GM12878 (cell line): ENCODE data around the gene AP2S1. TPM values are rescaled to one million over a fixed set of nuclear protein-coding genes. Genes with fewer than 3 reads are reported as not detected.
A peak's percentile ranks its signal among the peaks of the same experiment; 100 is the strongest.

ENCODE experiments used
- ATAC-seq: fragments of 200-7000 bp; cut with Tn5 transposase; 3 replicates; pipeline ENCODE4 v1.9.1; 2020; ENCODE audit warnings: mild to moderate bottlenecking, moderate library complexity
- BruUV-seq: library from RNA; stranded (reverse); fragments of 400-500 nt; replicated peaks from 2 replicates; lab custom pipeline; 2021; lab: Mats Ljungman, UMichigan
- CTCF ChIA-PET: fragments of 300-600 bp; sonication (Branson Sonifier 250); formaldehyde crosslinking; extraction: SDS; loops from one replicate; lab custom pipeline; 2021; ENCODE audit warnings: inconsistent platforms; lab: Yijun Ruan, JAX
- POLR2A ChIA-PET: fragments of 350-600 bp; formaldehyde crosslinking; extraction: SDS; loops from one replicate; lab custom pipeline; 2021; ENCODE audit warnings: inconsistent platforms; lab: Charles Lee
- RAD21 ChIA-PET: fragments of 300-600 bp; sonication (Branson Sonifier 250); formaldehyde crosslinking; loops from one replicate; lab custom pipeline; 2023; ENCODE audit warnings: antibody characterized with exemption; ENCODE audit not compliant: unreplicated experiment; lab: Charles Lee
- SMC1A ChIA-PET: fragments of 300-600 bp; sonication (Branson Sonifier 250); formaldehyde crosslinking; loops from one replicate; lab custom pipeline; 2023; ENCODE audit not compliant: unreplicated experiment, uncharacterized antibody; lab: Charles Lee
- DNase-seq: peaks from one replicate; pipeline ENCODE4 v3.0.0-alpha.2; 2011; ENCODE audit warnings: low read depth, low spot score
- FAIRE-seq: peaks from 3 replicates; lab custom pipeline; 2011; peaks lifted over from hg19 to GRCh38; lab: Jason Lieb, UNC
- H2AFZ ChIP-seq: 2 replicates; pipeline ENCODE4 v1.6.0; 2011; ENCODE audit warnings: low read depth, low read length, control low read depth; ENCODE audit not compliant: control insufficient read depth
- H3K27ac ChIP-seq: 2 replicates; pipeline ENCODE4 v1.5.1; 2011; ENCODE audit warnings: control low read depth; ENCODE audit not compliant: control insufficient read depth, insufficient read depth
- H3K27me3 ChIP-seq, 2 experiments: replicated peaks in 1 of 2; 2 replicates each; pipeline versions ENCODE4 v1.6.0 to v1.6.1; 2011; ENCODE audit warnings: low read length in 1 of 2; ENCODE audit not compliant: control insufficient read depth in 2 of 2, insufficient read depth in 2 of 2
- H3K36me3 ChIP-seq, 2 experiments: 2 replicates each; pipeline ENCODE4 v1.5.1; 2011; ENCODE audit warnings: low read length in 1 of 2; ENCODE audit not compliant: control insufficient read depth in 2 of 2, insufficient read depth in 2 of 2
- H3K4me1 ChIP-seq: 2 replicates; pipeline ENCODE4 v1.6.1; 2011; ENCODE audit warnings: mild to moderate bottlenecking, low read length, moderate library complexity, mixed read lengths; ENCODE audit not compliant: control insufficient read depth, insufficient read depth
- H3K4me2 ChIP-seq: 2 replicates; pipeline ENCODE4 v1.6.0; 2011; ENCODE audit warnings: control low read depth; ENCODE audit not compliant: control insufficient read depth, insufficient read depth
- H3K4me3 ChIP-seq: fragments of 200-600 bp; sonication (generic); 2 replicates; pipeline ENCODE4 v1.5.1; 2016
- H3K79me2 ChIP-seq: 2 replicates; pipeline ENCODE4 v1.6.0; 2011; ENCODE audit warnings: low read length; ENCODE audit not compliant: control insufficient read depth, insufficient read depth
- H3K9ac ChIP-seq: 2 replicates; pipeline ENCODE4 v1.8.0; 2011; ENCODE audit warnings: low read length, control low read depth, mixed read lengths; ENCODE audit not compliant: control insufficient read depth, insufficient read depth
- H3K9me3 ChIP-seq: replicated peaks from 3 replicates; pipeline ENCODE4 v1.5.1; 2011; ENCODE audit warnings: mild to moderate bottlenecking, low read length; ENCODE audit not compliant: control insufficient read depth, insufficient read depth
- H4K20me1 ChIP-seq: 2 replicates; pipeline ENCODE4 v1.6.0; 2011; ENCODE audit not compliant: control insufficient read depth, insufficient read depth
- HDAC6 ChIP-seq: fragments of 200-600 bp; sonication (generic); IDR thresholded peaks from one replicate; pipeline ENCODE4 v1.8.0; 2017; ENCODE audit warnings: antibody characterized with exemption; ENCODE audit not compliant: unreplicated experiment
- NR2F1 ChIP-seq: fragments of 450-650 bp; conservative IDR thresholded peaks from 2 replicates; pipeline ENCODE4 v1.6.1; 2017; ENCODE audit warnings: mild to moderate bottlenecking
- TARDBP ChIP-seq: IDR thresholded peaks from 2 replicates; pipeline ENCODE4 v1.6.1; 2016; ENCODE audit warnings: borderline replicate concordance
- TCF12 ChIP-seq: IDR thresholded peaks from 2 replicates; pipeline ENCODE4 v1.6.1; 2011; ENCODE audit warnings: low read depth, mild to moderate bottlenecking, low read length
- TCF7 ChIP-seq: IDR thresholded peaks from 2 replicates; pipeline ENCODE4 v1.6.1; 2014; ENCODE audit warnings: antibody characterized with exemption, borderline replicate concordance
- WGBS: methylation state at CpG from one replicate; pipeline ENCODE4 v1.1.6; 2016; ENCODE audit warnings: low lambda C conversion rate; ENCODE audit not compliant: insufficient replicate concordance, insufficient coverage; ENCODE audit errors: missing lambda C conversion rate; 5-methylcytosine and 5-hydroxymethylcytosine counted together
- in situ Hi-C: fragments of 300-500 bp; cut with MboI; formaldehyde crosslinking; loops from 9 replicates; pipeline ENCODE4 v1.14.3; 2018; ENCODE audit warnings: mixed read lengths
- intact Hi-C: fragments of 100-400 bp; cut with micrococcal nuclease; formaldehyde crosslinking; loops from one replicate; pipeline ENCODE4 v1.14.2; 2022; ENCODE audit not compliant: unreplicated experiment
- polyA plus RNA-seq, 11 experiments: library from polyadenylated mRNA; depleted of rRNA in 4 of 11; unstranded in 6 of 11; stranded (reverse) in 5 of 11; fragments of >200 nt; fragmentation: Nextera tagmentation in 4 of 11; fragmentation: Illumina TruSeq in 1 of 11; extraction: Ambion mirVana in 4 of 11; extraction: Trizol in 1 of 11; gene quantifications; 1 replicate in 1 of 11; 2 replicates in 10 of 11; pipeline versions ENCODE4 v1.2.1 to v1.2.3, GENCODE V29; 2011 to 2016; ENCODE audit warnings: inconsistent platforms in 2 of 11, missing spikeins in 2 of 11, low read depth in 1 of 11
- total RNA-seq, 4 experiments: library from RNA; depleted of rRNA in 3 of 4; stranded (reverse); fragments of >200 nt in 3 of 4; fragmentation: Illumina TruSeq in 1 of 4; extraction: Trizol in 1 of 4; gene quantifications; 2 replicates each; pipeline versions ENCODE4 v1.2.1 to v1.2.3, GENCODE V29; 2013 to 2021
- TF ChIP-seq, protein P1 (sequence below): fragments of 450-650 bp; IDR thresholded peaks from 2 replicates; pipeline ENCODE4 v1.6.1; 2017; ENCODE audit warnings: mild to moderate bottlenecking, moderate library complexity

The AP2S1 gene
- total and polyA plus RNA-seq, 10 of the 15 experiments (the other 5 are each of a cell fraction or from before 2014, with no cell fraction given) = 10.8 to 239 (median 104) TPM

- H3K36me3 ChIP-seq = no peaks in the 10 kb centered on the region
- H3K27ac ChIP-seq = no peak overlapping the region
- ChIA-PET RAD21 (interaction anchor here (1.6 to 1.9 kb wide), 2 partner anchors 33 to 51 kb away, joined by 6 read pairs; no protein-coding TSS in a partner anchor), SMC1A (interaction anchor here (1.0 to 1.5 kb wide), 4 partner anchors 19 to 35 kb away, joined by 3 to 4 read pairs (median 3); no protein-coding TSS in a partner anchor), POLR2A (interaction anchor here (0.6 to 3.1 kb wide), 7 partner anchors 16 to 144 kb away, joined by 3 to 13 read pairs (median 5); no protein-coding TSS in a partner anchor), CTCF (interaction anchor here (0.5 to 3.1 kb wide), 8 partner anchors 10 to 51 kb away, joined by 3 to 13 read pairs (median 6); no protein-coding TSS in a partner anchor)
- peaks cover 45% of the 10 kb centered on the region for H3K79me2 ChIP-seq
- H3K27me3 ChIP-seq = no peaks in the 10 kb centered on the region; a peak in 1 of 4 replicates
- intact Hi-C loops = loop anchor here (5.0 kb wide), 1 partner anchor 33 kb away; no protein-coding TSS in a partner anchor
- H3K4me1 ChIP-seq = 0 out of 2 replicates have a peak, but pooled peaks cover 7% of the 10 kb centered on the region
- FAIRE-seq = no peak
- TF ChIP-seq TCF7 (no peak), NR2F1 (0 out of 2 replicates have a peak, but pooled peaks have one; percentile 45)
- no TSS peak for BruUV-seq
- H3K4me3 ChIP-seq = no peak overlapping the region
- no peaks in the 10 kb centered on the region; the same call in 1 of the 2 replicates for H4K20me1 ChIP-seq
- no peak for ATAC-seq
- H3K9ac ChIP-seq = no peak overlapping the region
- H2AFZ ChIP-seq = peak overlapping the region; percentile 73
- in situ Hi-C loops = no loop called here
- H3K4me2 ChIP-seq = peak overlapping the region; percentile 66; the same call in 1 of the 2 replicates
- 63% methylated on average over 9 of the region's 9 CpGs for WGBS
- DNase-seq = no peak
- no peaks in the 10 kb centered on the region; the same call in 2 of the 3 replicates for H3K9me3 ChIP-seq
Measured at GRCh38 chr19:46788968-46789338, 61.7 kb downstream of the AP2S1 start.

DNA sequence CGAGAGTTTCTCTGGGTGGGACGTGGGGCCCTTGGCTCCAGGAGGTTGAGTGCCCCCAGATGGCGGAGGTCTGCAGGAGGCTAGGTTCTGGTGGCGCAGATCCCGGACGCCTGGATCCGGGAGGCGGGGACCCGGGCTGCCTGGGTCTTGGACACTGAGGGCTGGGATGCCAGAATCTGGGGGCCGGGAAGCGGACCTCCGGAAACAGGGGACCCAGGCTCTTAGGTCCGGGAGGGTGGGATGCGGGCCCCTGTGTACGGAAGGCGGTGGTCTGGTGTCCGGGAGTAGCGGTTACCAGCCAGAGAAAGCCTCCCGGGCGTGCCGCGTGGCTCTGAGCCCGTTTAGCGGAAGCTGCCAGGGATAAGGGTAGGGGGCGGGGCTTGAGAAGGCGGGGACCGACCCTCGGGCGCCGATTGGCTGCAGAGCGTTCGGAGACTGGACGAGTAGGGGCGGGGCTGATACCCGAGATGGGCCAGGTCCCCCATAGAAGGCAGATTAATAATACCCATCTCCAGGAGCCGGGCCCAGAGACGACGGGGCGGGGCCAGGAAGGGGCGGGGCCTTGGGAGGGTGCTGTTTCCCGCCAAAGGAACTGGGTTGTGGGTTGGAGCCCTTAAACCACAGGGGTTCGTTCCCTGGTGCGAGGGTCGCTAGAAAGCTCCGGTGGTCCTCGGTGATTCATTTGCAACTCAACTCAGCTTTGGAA lies 62.2 kb downstream of the AP2S1 start, which contains the start of gene SLC1A5:
Gene SLC1A5 (minus strand): TSS at position 333 of the 706 bp plus-strand sequence. CDS start 629 bp downstream, outside the sequence.
- ATAC-seq (peak; percentile 81), DNase-seq (peak; percentile 86), FAIRE-seq (peak; percentile 73)
- peak within 1 kb of the TSS; percentile 65 for H3K9ac ChIP-seq
- H4K20me1 ChIP-seq = no peaks in the 10 kb centered on the region; the same call in 1 of the 2 replicates
- peak within 1 kb of the TSS; percentile 100 for H3K4me3 ChIP-seq
- H3K4me2 ChIP-seq = peak within 1 kb of the TSS; percentile 81; the same call in 1 of the 2 replicates
- peaks cover 0 to 2% of the 10 kb centered on the region in 2 experiments; a peak in 1 of 4 replicates for H3K36me3 ChIP-seq
- ChIA-PET RAD21 (interaction anchor here (1.6 to 1.9 kb wide), 2 partner anchors 34 to 52 kb away, joined by 6 read pairs; no protein-coding TSS in a partner anchor), CTCF (interaction anchor here (0.5 to 3.1 kb wide), 8 partner anchors 22 to 109 kb away, joined by 3 to 13 read pairs (median 6); no protein-coding TSS in a partner anchor), SMC1A (interaction anchor here (1.0 to 1.5 kb wide), 4 partner anchors 18 to 35 kb away, joined by 3 to 7 read pairs (median 4); no protein-coding TSS in a partner anchor), POLR2A (interaction anchor here (0.6 to 3.1 kb wide), 9 partner anchors 15 to 144 kb away, joined by 3 to 13 read pairs (median 4); partner anchors contain the start of gene FKRP)
- 0 out of 2 replicates have a peak, but pooled peaks cover 7% of the 10 kb centered on the region for H3K4me1 ChIP-seq
- H3K9me3 ChIP-seq = no peaks in the 10 kb centered on the region; the same call in 2 of the 3 replicates
- peak within 1 kb of the TSS; percentile 73 for H2AFZ ChIP-seq
- H3K27ac ChIP-seq = peak within 1 kb of the TSS; percentile 94
- BruUV-seq = no TSS peak
- 3% methylated on average over 46 of the region's 46 CpGs for WGBS
- H3K79me2 ChIP-seq = peaks cover 50% of the 10 kb centered on the region
- intact Hi-C loops (loop anchor here (5.0 kb wide), 1 partner anchor 34 kb away; no protein-coding TSS in a partner anchor), in situ Hi-C loops (no loop called here)
- no peaks in the 10 kb centered on the region; a peak in 1 of 4 replicates for H3K27me3 ChIP-seq
- peak; percentile 61; the same call in 1 of the 2 replicates for TF ChIP-seq TARDBP
- peak; percentile 90 for TF ChIP-seq HDAC6
- TF ChIP-seq TCF12 = peak; percentile 58; the same call in 1 of the 2 replicates
- TF ChIP-seq, protein P1, sequence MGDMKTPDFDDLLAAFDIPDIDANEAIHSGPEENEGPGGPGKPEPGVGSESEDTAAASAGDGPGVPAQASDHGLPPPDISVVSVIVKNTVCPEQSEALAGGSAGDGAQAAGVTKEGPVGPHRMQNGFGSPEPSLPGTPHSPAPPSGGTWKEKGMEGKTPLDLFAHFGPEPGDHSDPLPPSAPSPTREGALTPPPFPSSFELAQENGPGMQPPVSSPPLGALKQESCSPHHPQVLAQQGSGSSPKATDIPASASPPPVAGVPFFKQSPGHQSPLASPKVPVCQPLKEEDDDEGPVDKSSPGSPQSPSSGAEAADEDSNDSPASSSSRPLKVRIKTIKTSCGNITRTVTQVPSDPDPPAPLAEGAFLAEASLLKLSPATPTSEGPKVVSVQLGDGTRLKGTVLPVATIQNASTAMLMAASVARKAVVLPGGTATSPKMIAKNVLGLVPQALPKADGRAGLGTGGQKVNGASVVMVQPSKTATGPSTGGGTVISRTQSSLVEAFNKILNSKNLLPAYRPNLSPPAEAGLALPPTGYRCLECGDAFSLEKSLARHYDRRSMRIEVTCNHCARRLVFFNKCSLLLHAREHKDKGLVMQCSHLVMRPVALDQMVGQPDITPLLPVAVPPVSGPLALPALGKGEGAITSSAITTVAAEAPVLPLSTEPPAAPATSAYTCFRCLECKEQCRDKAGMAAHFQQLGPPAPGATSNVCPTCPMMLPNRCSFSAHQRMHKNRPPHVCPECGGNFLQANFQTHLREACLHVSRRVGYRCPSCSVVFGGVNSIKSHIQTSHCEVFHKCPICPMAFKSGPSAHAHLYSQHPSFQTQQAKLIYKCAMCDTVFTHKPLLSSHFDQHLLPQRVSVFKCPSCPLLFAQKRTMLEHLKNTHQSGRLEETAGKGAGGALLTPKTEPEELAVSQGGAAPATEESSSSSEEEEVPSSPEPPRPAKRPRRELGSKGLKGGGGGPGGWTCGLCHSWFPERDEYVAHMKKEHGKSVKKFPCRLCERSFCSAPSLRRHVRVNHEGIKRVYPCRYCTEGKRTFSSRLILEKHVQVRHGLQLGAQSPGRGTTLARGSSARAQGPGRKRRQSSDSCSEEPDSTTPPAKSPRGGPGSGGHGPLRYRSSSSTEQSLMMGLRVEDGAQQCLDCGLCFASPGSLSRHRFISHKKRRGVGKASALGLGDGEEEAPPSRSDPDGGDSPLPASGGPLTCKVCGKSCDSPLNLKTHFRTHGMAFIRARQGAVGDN = peak; percentile 87
